HEK293 (cell line): ENCODE data around the gene RASL10B.

Experiments
- CTCF ChIA-PET: fragments of 350-600 bp; formaldehyde crosslinking; extraction: SDS; loops from one replicate; lab custom pipeline; 2021; ENCODE audit warnings: antibody characterized with exemption; lab: Yijun Ruan, JAX
- POLR2A ChIA-PET: fragments of 300-600 bp; formaldehyde crosslinking; extraction: SDS; loops from one replicate; lab custom pipeline; 2020; ENCODE audit warnings: antibody characterized with exemption, inconsistent platforms; lab: Yijun Ruan, JAX
- H3K27ac ChIP-seq: fragments of 200-500 bp; sonication (Bioruptor generic); 2 replicates; pipeline ENCODE4 v1.5.1; 2014; ENCODE audit warnings: low read depth, low read length, control low read depth, inconsistent platforms; ENCODE audit errors: extremely low read depth
- H3K36me3 ChIP-seq, 2 experiments: fragments of 200-500 bp in 1 of 2; sonication (Bioruptor generic) in 1 of 2; 1 replicate in 1 of 2; 2 replicates in 1 of 2; pipeline ENCODE4 v1.5.1; 2014 to 2017; ENCODE audit warnings: inconsistent platforms in 2 of 2, low read length in 2 of 2; ENCODE audit not compliant: control insufficient read depth in 2 of 2, insufficient read depth in 1 of 2
- H3K4me1 ChIP-seq: fragments of 200-500 bp; sonication (Bioruptor generic); 2 replicates; pipeline ENCODE4 v1.5.1; 2014; ENCODE audit warnings: mild to moderate bottlenecking, low read length, inconsistent platforms; ENCODE audit not compliant: control insufficient read depth, insufficient read depth
- H3K4me3 ChIP-seq: 2 replicates; pipeline ENCODE4 v1.5.1; 2011; ENCODE audit warnings: low read depth, mild to moderate bottlenecking, control low read depth, low read length, moderate library complexity
- H3K9me3 ChIP-seq: fragments of 200-500 bp; sonication (Bioruptor generic); 2 replicates; pipeline ENCODE4 v1.5.1; 2014; ENCODE audit warnings: low read depth, low read length, inconsistent platforms; ENCODE audit not compliant: control insufficient read depth, insufficient read depth
- BCL11A ChIP-seq: fragments of 450-650 bp; formaldehyde crosslinking; IDR thresholded peaks from 2 replicates; pipeline ENCODE4 v1.5.1; 2016; ENCODE audit warnings: low read depth, missing biosample characterization, missing genetic modification characterization
- KLF8 ChIP-seq: fragments of 450-650 bp; formaldehyde crosslinking; IDR thresholded peaks from 2 replicates; pipeline ENCODE4 v1.5.1; 2016; ENCODE audit warnings: missing biosample characterization, missing genetic modification characterization
- ZBTB1 ChIP-seq: fragments of 450-650 bp; formaldehyde crosslinking; IDR thresholded peaks from 2 replicates; pipeline ENCODE4 v1.5.1; 2016; ENCODE audit warnings: missing biosample characterization, missing genetic modification characterization
- ZBTB17 ChIP-seq: fragments of 450-650 bp; formaldehyde crosslinking; IDR thresholded peaks from 2 replicates; pipeline ENCODE4 v1.5.1; 2016; ENCODE audit warnings: missing biosample characterization, missing genetic modification characterization
- ZFP3 ChIP-seq: fragments of 450-650 bp; formaldehyde crosslinking; IDR thresholded peaks from 2 replicates; pipeline ENCODE4 v1.5.1; 2016; ENCODE audit warnings: low read depth, missing biosample characterization, missing genetic modification characterization
- ZFP41 ChIP-seq: fragments of 450-650 bp; formaldehyde crosslinking; IDR thresholded peaks from 2 replicates; pipeline ENCODE4 v1.5.1; 2016; ENCODE audit warnings: missing biosample characterization, missing genetic modification characterization, borderline replicate concordance
- ZNF112 ChIP-seq: fragments of 450-650 bp; formaldehyde crosslinking; IDR thresholded peaks from 2 replicates; pipeline ENCODE4 v1.5.0; 2017; ENCODE audit warnings: missing biosample characterization, missing genetic modification characterization
- ZNF121 ChIP-seq: fragments of 450-650 bp; formaldehyde crosslinking; IDR thresholded peaks from 2 replicates; pipeline ENCODE4 v1.5.1; 2016; ENCODE audit warnings: missing biosample characterization, missing genetic modification characterization
- ZNF155 ChIP-seq: fragments of 450-650 bp; formaldehyde crosslinking; IDR thresholded peaks from 2 replicates; pipeline ENCODE4 v1.5.1; 2016; ENCODE audit warnings: missing biosample characterization, missing genetic modification characterization
- ZNF2 ChIP-seq: fragments of 450-650 bp; formaldehyde crosslinking; IDR thresholded peaks from 2 replicates; pipeline ENCODE4 v1.5.1; 2016; ENCODE audit warnings: missing biosample characterization, missing genetic modification characterization
- ZNF202 ChIP-seq: fragments of 450-650 bp; formaldehyde crosslinking; IDR thresholded peaks from 2 replicates; pipeline ENCODE4 v1.5.1; 2016; ENCODE audit warnings: missing biosample characterization, missing genetic modification characterization, borderline replicate concordance
- ZNF324 ChIP-seq: fragments of 450-650 bp; formaldehyde crosslinking; IDR thresholded peaks from 2 replicates; pipeline ENCODE4 v1.5.1; 2016; ENCODE audit warnings: missing biosample characterization, missing genetic modification characterization
- ZNF366 ChIP-seq: fragments of 450-650 bp; formaldehyde crosslinking; conservative IDR thresholded peaks from 2 replicates; pipeline ENCODE4 v1.5.1; 2016; ENCODE audit warnings: missing biosample characterization, missing genetic modification characterization
- ZNF391 ChIP-seq: fragments of 450-650 bp; formaldehyde crosslinking; IDR thresholded peaks from 2 replicates; pipeline ENCODE4 v1.5.1; 2016; ENCODE audit warnings: low read depth, missing biosample characterization, missing genetic modification characterization, borderline replicate concordance
- ZNF404 ChIP-seq: fragments of 450-650 bp; formaldehyde crosslinking; IDR thresholded peaks from 2 replicates; pipeline ENCODE4 v1.5.1; 2017; ENCODE audit warnings: missing biosample characterization, missing genetic modification characterization
- ZNF596 ChIP-seq: fragments of 450-650 bp; IDR thresholded peaks from 2 replicates; pipeline ENCODE4 v1.5.0; 2018; ENCODE audit warnings: missing biosample characterization, mild to moderate bottlenecking, missing genetic modification characterization, moderate library complexity
- ZNF600 ChIP-seq: fragments of 450-650 bp; formaldehyde crosslinking; IDR thresholded peaks from 2 replicates; pipeline ENCODE4 v1.5.1; 2016; ENCODE audit warnings: missing biosample characterization, missing genetic modification characterization
- ZNF610 ChIP-seq: fragments of 450-650 bp; formaldehyde crosslinking; IDR thresholded peaks from 2 replicates; pipeline ENCODE4 v1.5.1; 2016; ENCODE audit warnings: missing biosample characterization, missing genetic modification characterization, borderline replicate concordance
- ZNF654 ChIP-seq: fragments of 450-650 bp; formaldehyde crosslinking; IDR thresholded peaks from 2 replicates; pipeline ENCODE4 v1.5.1; 2016; ENCODE audit warnings: low read depth, missing biosample characterization, missing genetic modification characterization
- ZNF837 ChIP-seq: fragments of 450-650 bp; formaldehyde crosslinking; IDR thresholded peaks from 2 replicates; pipeline ENCODE4 v1.5.1; 2016; ENCODE audit warnings: missing biosample characterization, missing genetic modification characterization
- ZSCAN23 ChIP-seq: fragments of 450-650 bp; formaldehyde crosslinking; IDR thresholded peaks from 2 replicates; pipeline ENCODE4 v1.5.1; 2016; ENCODE audit warnings: missing biosample characterization, missing genetic modification characterization
- TF ChIP-seq, protein P1 (sequence below): fragments of 450-650 bp; formaldehyde crosslinking; IDR thresholded peaks from 2 replicates; pipeline ENCODE4 v1.5.1; 2016; ENCODE audit warnings: missing biosample characterization, missing genetic modification characterization
- TF ChIP-seq, protein P2 (sequence below): fragments of 450-650 bp; IDR thresholded peaks from 2 replicates; pipeline ENCODE4 v1.5.1; 2018; ENCODE audit warnings: missing biosample characterization, missing genetic modification characterization
- TF ChIP-seq, protein P3 (sequence below): fragments of 450-650 bp; formaldehyde crosslinking; IDR thresholded peaks from 2 replicates; pipeline ENCODE4 v1.5.1; 2016; ENCODE audit warnings: missing biosample characterization, missing genetic modification characterization
- TF ChIP-seq, protein P4 (sequence below): fragments of 450-650 bp; formaldehyde crosslinking; IDR thresholded peaks from 2 replicates; pipeline ENCODE4 v1.5.1; 2016; ENCODE audit warnings: missing biosample characterization, missing genetic modification characterization
- TF ChIP-seq, protein P5 (sequence below): fragments of 450-650 bp; formaldehyde crosslinking; IDR thresholded peaks from 2 replicates; pipeline ENCODE4 v1.5.1; 2017; ENCODE audit warnings: missing biosample characterization, missing genetic modification characterization

Gene RASL10B

DNA sequence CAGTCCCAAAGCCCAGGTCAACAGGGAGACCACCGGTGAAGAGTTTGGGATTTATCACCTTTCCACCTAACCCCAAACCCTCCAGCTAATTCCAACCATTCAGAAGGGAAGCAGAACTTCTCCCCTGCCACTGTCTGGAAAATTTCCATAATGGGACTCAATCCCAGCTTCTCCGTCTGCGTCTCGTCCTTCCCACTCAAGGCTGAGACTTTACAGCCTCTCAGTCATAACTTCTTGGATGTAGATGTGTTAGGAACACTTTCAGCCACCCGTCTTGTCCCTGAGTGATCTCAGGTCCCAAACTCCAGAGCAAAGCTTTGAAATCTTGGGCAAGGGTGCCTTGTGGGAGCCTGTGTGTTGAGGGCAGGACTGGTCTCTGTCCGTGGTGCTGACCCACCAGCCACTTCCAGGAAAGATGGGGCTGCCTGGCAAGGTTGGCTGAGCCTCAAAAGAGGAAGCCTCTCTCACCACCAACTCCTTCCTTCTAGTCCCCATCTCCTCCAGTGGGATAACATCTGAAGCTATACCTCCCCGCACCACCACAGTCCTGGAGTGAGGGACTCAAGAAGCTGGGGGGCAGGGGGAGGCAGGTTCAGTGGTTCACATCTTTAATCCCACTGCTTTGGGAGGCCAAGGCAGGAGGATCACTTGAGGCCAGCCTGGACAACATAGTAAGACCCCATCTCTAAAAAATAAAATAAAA, 12.3 kb downstream of the RASL10B start (continued):
- TF ChIP-seq ZSCAN23, result no peak
- TF ChIP-seq ZNF600 (tag by site-specific recombination), result 0 out of 2 replicates have a peak, but pooled peaks have one; percentile 12
- no peak for TF ChIP-seq ZNF404 (tag by site-specific recombination)
- peak; percentile 96 for TF ChIP-seq ZNF121 (tag by site-specific recombination)
- TF ChIP-seq ZNF837 (tag by site-specific recombination), result no peak

DNA sequence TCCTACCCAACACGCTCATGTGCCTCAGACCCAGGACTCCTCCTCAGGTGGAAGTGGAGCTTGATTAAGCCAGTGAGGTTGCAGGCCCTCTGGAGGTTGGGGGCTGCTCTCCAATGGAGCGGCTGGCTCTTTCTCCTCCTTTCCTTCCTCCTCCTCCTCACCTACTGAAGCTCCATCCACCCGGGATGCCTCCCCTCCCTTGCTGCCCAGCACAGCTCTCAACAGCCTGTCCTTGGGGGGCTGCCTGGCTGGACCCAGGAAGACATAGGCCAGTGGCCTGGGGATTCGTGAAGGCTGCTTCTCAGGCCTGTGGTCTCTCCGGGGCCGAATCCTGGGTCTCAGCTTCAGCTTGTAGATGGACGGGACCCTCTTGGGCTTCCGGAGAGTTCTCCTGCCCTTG, 13.4 kb downstream of the RASL10B start:
- CTCF ChIA-PET, result interaction anchor here (0.6 to 11.6 kb wide), 4 partner anchors 12 to 131 kb away, joined by 3 to 321 read pairs (median 4); no protein-coding TSS in a partner anchor
- TF ChIP-seq ZBTB17 (tag by site-specific recombination) (no peak), ZNF2 (no peak), ZNF112 (tag by site-specific recombination) (no peak), ZNF600 (tag by site-specific recombination) (no peak), ZNF324 (tag by site-specific recombination) (no peak), ZFP41 (tag by site-specific recombination) (no peak), ZNF202 (no peak)
- TF ChIP-seq, protein P1, sequence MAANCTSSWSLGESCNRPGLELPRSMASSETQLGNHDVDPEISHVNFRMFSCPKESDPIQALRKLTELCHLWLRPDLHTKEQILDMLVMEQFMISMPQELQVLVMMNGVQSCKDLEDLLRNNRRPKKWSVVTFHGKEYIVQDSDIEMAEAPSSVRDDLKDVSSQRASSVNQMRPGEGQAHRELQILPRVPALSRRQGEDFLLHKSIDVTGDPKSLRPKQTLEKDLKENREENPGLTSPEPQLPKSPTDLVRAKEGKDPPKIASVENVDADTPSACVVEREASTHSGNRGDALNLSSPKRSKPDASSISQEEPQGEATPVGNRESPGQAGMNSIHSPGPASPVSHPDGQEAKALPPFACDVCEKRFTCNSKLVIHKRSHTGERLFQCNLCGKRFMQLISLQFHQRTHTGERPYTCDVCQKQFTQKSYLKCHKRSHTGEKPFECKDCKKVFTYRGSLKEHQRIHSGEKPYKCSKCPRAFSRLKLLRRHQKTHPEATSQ (tag by site-specific recombination), result no peak
- TF ChIP-seq, protein P2, sequence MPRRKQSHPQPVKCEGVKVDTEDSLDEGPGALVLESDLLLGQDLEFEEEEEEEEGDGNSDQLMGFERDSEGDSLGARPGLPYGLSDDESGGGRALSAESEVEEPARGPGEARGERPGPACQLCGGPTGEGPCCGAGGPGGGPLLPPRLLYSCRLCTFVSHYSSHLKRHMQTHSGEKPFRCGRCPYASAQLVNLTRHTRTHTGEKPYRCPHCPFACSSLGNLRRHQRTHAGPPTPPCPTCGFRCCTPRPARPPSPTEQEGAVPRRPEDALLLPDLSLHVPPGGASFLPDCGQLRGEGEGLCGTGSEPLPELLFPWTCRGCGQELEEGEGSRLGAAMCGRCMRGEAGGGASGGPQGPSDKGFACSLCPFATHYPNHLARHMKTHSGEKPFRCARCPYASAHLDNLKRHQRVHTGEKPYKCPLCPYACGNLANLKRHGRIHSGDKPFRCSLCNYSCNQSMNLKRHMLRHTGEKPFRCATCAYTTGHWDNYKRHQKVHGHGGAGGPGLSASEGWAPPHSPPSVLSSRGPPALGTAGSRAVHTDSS (tag by site-specific recombination), result no peak
- H3K4me1 ChIP-seq, result no peaks in the 10 kb centered on the region
- no peak overlapping the region for H3K27ac ChIP-seq
- no peak overlapping the region for H3K4me3 ChIP-seq
- POLR2A ChIA-PET, result interaction anchor here (0.6 to 1.8 kb wide), 2 partner anchors 13 to 134 kb away, joined by 3 to 5 read pairs; partner anchors contain the start of gene RASL10B
- peaks cover 0 to 4% of the 10 kb centered on the region in 2 experiments; a peak in 1 of 3 replicates for H3K36me3 ChIP-seq
- no peaks in the 10 kb centered on the region for H3K9me3 ChIP-seq

DNA sequence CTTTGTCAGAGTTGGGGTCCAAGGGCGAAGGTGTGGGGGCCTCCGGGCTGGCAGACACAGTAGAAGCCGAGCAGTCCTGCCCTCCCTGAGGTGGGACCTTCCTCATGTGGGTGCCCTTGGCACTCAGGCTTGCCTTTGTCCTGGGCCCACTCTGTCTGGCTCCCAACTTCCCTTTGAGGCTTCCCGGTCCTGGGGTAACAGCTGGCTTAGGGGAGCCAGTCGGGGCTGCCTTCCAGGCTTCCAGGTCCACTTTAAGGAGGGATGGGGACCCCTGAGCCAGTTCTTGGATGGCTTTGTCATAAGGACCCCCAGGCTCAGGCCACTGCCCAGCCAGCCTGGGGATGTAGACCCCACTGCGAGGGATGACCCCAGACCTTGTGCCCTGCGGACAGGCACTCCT, 13.8 kb downstream of the RASL10B start:
- H3K4me1 ChIP-seq, result no peaks in the 10 kb centered on the region
- H3K36me3 ChIP-seq, result peaks cover 0 to 2% of the 10 kb centered on the region in 2 experiments; a peak in 1 of 3 replicates
- ChIA-PET CTCF (interaction anchor here (0.6 to 11.6 kb wide), 3 partner anchors 109 to 206 kb away, joined by 3 to 321 read pairs (median 4); no protein-coding TSS in a partner anchor), POLR2A (interaction anchor here (0.6 kb wide), 1 partner anchor 134 kb away, joined by 3 read pairs; no protein-coding TSS in a partner anchor)
- no peaks in the 10 kb centered on the region for H3K9me3 ChIP-seq
- no peak overlapping the region for H3K4me3 ChIP-seq
- no peak overlapping the region for H3K27ac ChIP-seq
- TF ChIP-seq ZNF610 (tag by site-specific recombination) (no peak), BCL11A (tag by site-specific recombination) (no peak), ZBTB1 (no peak), ZNF654 (tag by site-specific recombination) (no peak), KLF8 (tag by site-specific recombination) (no peak), ZNF391 (tag by site-specific recombination) (no peak), ZNF596 (tag by site-specific recombination) (no peak), ZNF366 (tag by site-specific recombination) (no peak), ZFP3 (tag by site-specific recombination) (no peak), ZNF155 (tag by site-specific recombination) (no peak)
- TF ChIP-seq, protein P3, sequence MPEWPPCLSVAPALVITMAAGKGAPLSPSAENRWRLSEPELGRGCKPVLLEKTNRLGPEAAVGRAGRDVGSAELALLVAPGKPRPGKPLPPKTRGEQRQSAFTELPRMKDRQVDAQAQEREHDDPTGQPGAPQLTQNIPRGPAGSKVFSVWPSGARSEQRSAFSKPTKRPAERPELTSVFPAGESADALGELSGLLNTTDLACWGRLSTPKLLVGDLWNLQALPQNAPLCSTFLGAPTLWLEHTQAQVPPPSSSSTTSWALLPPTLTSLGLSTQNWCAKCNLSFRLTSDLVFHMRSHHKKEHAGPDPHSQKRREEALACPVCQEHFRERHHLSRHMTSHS (tag by site-specific recombination), result no peak
- TF ChIP-seq, protein P4, sequence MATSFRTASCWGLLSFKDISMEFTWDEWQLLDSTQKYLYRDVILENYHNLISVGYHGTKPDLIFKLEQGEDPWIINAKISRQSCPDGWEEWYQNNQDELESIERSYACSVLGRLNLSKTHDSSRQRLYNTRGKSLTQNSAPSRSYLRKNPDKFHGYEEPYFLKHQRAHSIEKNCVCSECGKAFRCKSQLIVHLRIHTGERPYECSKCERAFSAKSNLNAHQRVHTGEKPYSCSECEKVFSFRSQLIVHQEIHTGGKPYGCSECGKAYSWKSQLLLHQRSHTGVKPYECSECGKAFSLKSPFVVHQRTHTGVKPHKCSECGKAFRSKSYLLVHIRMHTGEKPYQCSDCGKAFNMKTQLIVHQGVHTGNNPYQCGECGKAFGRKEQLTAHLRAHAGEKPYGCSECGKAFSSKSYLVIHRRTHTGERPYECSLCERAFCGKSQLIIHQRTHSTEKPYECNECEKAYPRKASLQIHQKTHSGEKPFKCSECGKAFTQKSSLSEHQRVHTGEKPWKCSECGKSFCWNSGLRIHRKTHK (tag by site-specific recombination), result no peak
- TF ChIP-seq, protein P5, sequence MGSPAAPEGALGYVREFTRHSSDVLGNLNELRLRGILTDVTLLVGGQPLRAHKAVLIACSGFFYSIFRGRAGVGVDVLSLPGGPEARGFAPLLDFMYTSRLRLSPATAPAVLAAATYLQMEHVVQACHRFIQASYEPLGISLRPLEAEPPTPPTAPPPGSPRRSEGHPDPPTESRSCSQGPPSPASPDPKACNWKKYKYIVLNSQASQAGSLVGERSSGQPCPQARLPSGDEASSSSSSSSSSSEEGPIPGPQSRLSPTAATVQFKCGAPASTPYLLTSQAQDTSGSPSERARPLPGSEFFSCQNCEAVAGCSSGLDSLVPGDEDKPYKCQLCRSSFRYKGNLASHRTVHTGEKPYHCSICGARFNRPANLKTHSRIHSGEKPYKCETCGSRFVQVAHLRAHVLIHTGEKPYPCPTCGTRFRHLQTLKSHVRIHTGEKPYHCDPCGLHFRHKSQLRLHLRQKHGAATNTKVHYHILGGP (tag by site-specific recombination), result no peak
